B cell (primary cell): ENCODE results near the gene ZNF556. TPM values are rescaled to one million over a fixed set of nuclear protein-coding genes. Genes with fewer than 3 reads are reported as not detected.
"Not testable (repeated sequence)": the region's sequence is repeated elsewhere in the genome, so short reads cannot be mapped to it uniquely, and the experiment has no call there.

Experiments used
- ATAC-seq: fragments of 200-7000 bp; cut with Tn5 transposase; one replicate; pipeline ENCODE4 v1.10.0; 2021; ENCODE audit warnings: low read depth, mild to moderate bottlenecking, moderate number of reproducible peaks, moderate library complexity
- CTCF ChIA-PET: fragments of 350-600 bp; sonication (Branson Sonifier 250); formaldehyde crosslinking; loops from one replicate; lab custom pipeline; 2021; ENCODE audit warnings: antibody characterized with exemption, inconsistent platforms; lab: Charles Lee
- POLR2A ChIA-PET: fragments of 350-600 bp; sonication (Branson Sonifier 250); formaldehyde crosslinking; loops from one replicate; lab custom pipeline; 2021; ENCODE audit warnings: antibody characterized with exemption; lab: Charles Lee
- DNase-seq: peaks from one replicate; pipeline ENCODE4 v3.0.0; 2013
- H2AFZ ChIP-seq: 2 replicates; pipeline ENCODE4 v1.6.1; 2012; ENCODE audit warnings: mild to moderate bottlenecking, low read depth, low read length; ENCODE audit not compliant: insufficient read depth, poor library complexity, severe bottlenecking
- H3K27ac ChIP-seq, 2 donors: 1 replicate in 1 of 2; 2 replicates in 1 of 2; pipeline ENCODE4 v1.5.1; 2012 to 2013; ENCODE audit warnings: low read length in 2 of 2, mild to moderate bottlenecking in 2 of 2, moderate library complexity in 1 of 2
- H3K27me3 ChIP-seq, 4 experiments: fragments of 200-600 bp in 1 of 4; sonication (generic) in 1 of 4; replicated peaks in 1 of 4; 1 replicate in 2 of 4; 2 replicates in 2 of 4; pipeline versions ENCODE4 v1.6.1 to v1.7.0; 2013 to 2016; ENCODE audit warnings: low read length in 3 of 4, mild to moderate bottlenecking in 2 of 4, mixed read lengths in 1 of 4, moderate library complexity in 1 of 4; ENCODE audit not compliant: insufficient read depth in 4 of 4, control insufficient read depth in 3 of 4; ENCODE audit errors: control extremely low read depth in 1 of 4
- H3K36me3 ChIP-seq, 2 experiments: replicated peaks in 1 of 2; 1 replicate in 1 of 2; 2 replicates in 1 of 2; pipeline versions ENCODE4 v1.6.1 to v1.7.1; 2013; ENCODE audit warnings: low read length in 1 of 2; ENCODE audit not compliant: insufficient read depth in 2 of 2, control insufficient read depth in 1 of 2; ENCODE audit errors: control extremely low read depth in 1 of 2, extremely low read depth in 1 of 2
- H3K4me1 ChIP-seq, 2 donors: fragments of 200-600 bp in 1 of 2; sonication (generic) in 1 of 2; 1 replicate in 1 of 2; 2 replicates in 1 of 2; pipeline versions ENCODE4 v1.5.1 to v1.6.1; 2013 to 2017; ENCODE audit warnings: low read length in 2 of 2; ENCODE audit not compliant: control insufficient read depth in 2 of 2, insufficient read depth in 2 of 2
- H3K4me2 ChIP-seq: replicated peaks from 2 replicates; pipeline ENCODE3; 2012; ENCODE audit warnings: mild to moderate bottlenecking, low read depth, low read length; ENCODE audit not compliant: poor library complexity, severe bottlenecking
- H3K4me3 ChIP-seq, 5 experiments: fragments of 200-600 bp in 1 of 5; sonication (generic) in 1 of 5; 1 replicate in 3 of 5; 2 replicates in 2 of 5; pipeline versions ENCODE4 v1.5.1 to v1.7.0; 2011 to 2016; ENCODE audit warnings: low read length in 4 of 5, mild to moderate bottlenecking in 4 of 5, low read depth in 2 of 5, control low read depth in 1 of 5, moderate library complexity in 1 of 5; ENCODE audit not compliant: insufficient read depth in 1 of 5; ENCODE audit errors: control extremely low read depth in 1 of 5, extremely low read depth in 1 of 5
- H3K79me2 ChIP-seq: fragments of 200-600 bp; sonication (generic); one replicate; pipeline ENCODE4 v1.6.0; 2016; ENCODE audit warnings: low read length; ENCODE audit not compliant: control insufficient read depth, insufficient read depth
- H3K9ac ChIP-seq: fragments of 200-600 bp; sonication (generic); 2 replicates; pipeline ENCODE4 v1.6.1; 2017; ENCODE audit warnings: mild to moderate bottlenecking, low read length, moderate library complexity
- H3K9me3 ChIP-seq, 3 donors: one replicate each; pipeline versions ENCODE4 v1.6.1 to v1.7.1; 2013; ENCODE audit warnings: low read length in 2 of 3; ENCODE audit not compliant: control insufficient read depth in 2 of 3, insufficient read depth in 1 of 3; ENCODE audit errors: control extremely low read depth in 1 of 3
- H4K20me1 ChIP-seq: 2 replicates; pipeline ENCODE4 v1.6.0; 2012; ENCODE audit warnings: mild to moderate bottlenecking, low read length; ENCODE audit not compliant: insufficient read depth, control insufficient read depth, poor library complexity, severe bottlenecking
- H3K27ac Mint-ChIP-seq: one replicate; pipeline ENCODE4 v1.8.0; 2021; ENCODE audit warnings: mixed read lengths
- H3K27me3 Mint-ChIP-seq: one replicate; pipeline ENCODE4 v1.8.0; 2021; ENCODE audit warnings: mixed read lengths
- H3K4me1 Mint-ChIP-seq: one replicate; pipeline ENCODE4 v1.8.0; 2021; ENCODE audit warnings: mixed read lengths
- H3K4me3 Mint-ChIP-seq: one replicate; pipeline ENCODE4 v1.8.0; 2021; ENCODE audit warnings: mixed read lengths
- H3K9me3 Mint-ChIP-seq: one replicate; pipeline ENCODE4 v1.8.0; 2022; ENCODE audit warnings: mixed read lengths; ENCODE audit not compliant: insufficient read depth
- CTCF ChIP-seq: fragments of 200-600 bp; IDR thresholded peaks from one replicate; pipeline ENCODE4 v1.8.0; 2022; ENCODE audit warnings: antibody characterized with exemption, mild to moderate bottlenecking
- EZH2 ChIP-seq: IDR thresholded peaks from 2 replicates; pipeline ENCODE4 v1.6.1; 2012; ENCODE audit warnings: borderline replicate concordance, low read depth, mild to moderate bottlenecking, moderate library complexity, low read length; ENCODE audit not compliant: insufficient read depth, poor library complexity, severe bottlenecking
- WGBS: methylation state at CpG from one replicate; pipeline ENCODE4 v1.1.5; 2013; ENCODE audit warnings: missing lambda C conversion rate; ENCODE audit not compliant: insufficient coverage; 5-methylcytosine and 5-hydroxymethylcytosine counted together
- intact Hi-C: fragments of 100-400 bp; cut with micrococcal nuclease; formaldehyde crosslinking; loops from one replicate; pipeline ENCODE4 v1.10.0; 2022
- polyA plus RNA-seq: library from polyadenylated mRNA; depleted of rRNA; stranded (reverse); fragments of >200 nt; gene quantifications from 2 replicates; pipeline ENCODE4 v1.2.3, GENCODE V29; 2012
- total RNA-seq, 2 donors: library from RNA; stranded (reverse); fragments of 120-200 nt in 1 of 2; gene quantifications; 1 replicate in 1 of 2; 2 replicates in 1 of 2; pipeline versions ENCODE4 v1.2.3 to v1.2.4, GENCODE V29; 2013 to 2022

ZNF556 gene
- total and polyA plus RNA-seq, 2 donors (not counting 1 experiment from before 2014, with no cell fraction given), result 0.13 TPM; not detected in 1

- ATAC-seq (no peak), DNase-seq (no peak)
- H3K4me1 Mint-ChIP-seq, result peaks cover 5% of the 10 kb centered on the region
- intact Hi-C loops, result no loop called here
- no peaks in the 10 kb centered on the region for H3K9me3 Mint-ChIP-seq
- peaks cover 0 to 11% (median 0%) of the 10 kb centered on the region in 3 donors for H3K9me3 ChIP-seq
- no peak overlapping the region for H3K4me2 ChIP-seq
- H3K4me3 ChIP-seq, result no peak overlapping the region
- ChIA-PET POLR2A (no interaction called here), CTCF (interaction anchor here (0.9 to 2.1 kb wide), 2 partner anchors 13 to 221 kb away, joined by 3 to 5 read pairs; no protein-coding TSS in a partner anchor)
- H3K27ac ChIP-seq, result no peak overlapping the region
- no peaks in the 10 kb centered on the region for H4K20me1 ChIP-seq
- H3K36me3 ChIP-seq, result no peaks in the 10 kb centered on the region
- H3K4me1 ChIP-seq, result no peaks in the 10 kb centered on the region
- TF ChIP-seq CTCF (no peak), EZH2 (no peak)
- no peak overlapping the region for H2AFZ ChIP-seq
- 81% methylated on average over 10 of the region's 10 CpGs for WGBS
- H3K9ac ChIP-seq, result no peak overlapping the region
- no peaks in the 10 kb centered on the region for H3K79me2 ChIP-seq
- no peak overlapping the region for H3K4me3 Mint-ChIP-seq
- H3K27me3 Mint-ChIP-seq, result peaks cover 8% of the 10 kb centered on the region
- H3K27me3 ChIP-seq, result no peaks in the 10 kb centered on the region
- H3K27ac Mint-ChIP-seq, result no peak overlapping the region
Observed at GRCh38 chr19:2869618-2870017, 2.5 kb downstream of the ZNF556 start.

- H3K9me3 Mint-ChIP-seq, H3K4me1 ChIP-seq, H3K4me1 Mint-ChIP-seq, H3K27me3 Mint-ChIP-seq, H3K4me3 Mint-ChIP-seq, H3K9ac ChIP-seq, H3K79me2 ChIP-seq, H3K4me2 ChIP-seq, H4K20me1 ChIP-seq, POLR2A ChIA-PET, ATAC-seq, H3K27ac ChIP-seq, H3K36me3 ChIP-seq, H3K27me3 ChIP-seq, H3K4me3 ChIP-seq: not testable (repeated sequence)
- peak; percentile 65 for TF ChIP-seq CTCF
- H2AFZ ChIP-seq, result peak overlapping the region; percentile 33
- peaks cover 2 to 23% (median 11%) of the 10 kb centered on the region in 3 donors for H3K9me3 ChIP-seq
- intact Hi-C loops, result loop anchor here (1.0 kb wide), 1 partner anchor 224 kb away; no protein-coding TSS in a partner anchor
- CTCF ChIA-PET, result interaction anchor here (0.7 to 3.2 kb wide), 2 partner anchors 224 to 310 kb away, joined by 4 to 30 read pairs; no protein-coding TSS in a partner anchor
- peak overlapping the region; percentile 32 for H3K27ac Mint-ChIP-seq
- DNase-seq, result peak; percentile 29
- WGBS, result no CpG with 5 or more reads among the region's 11 CpGs
Observed at GRCh38 chr19:2872175-2872574, 5.0 kb downstream of the ZNF556 start.
